Coronary artery (tissue), 2 donors: ENCODE results near the gene SRL.
"Not testable (repeated sequence)": the region's sequence is repeated elsewhere in the genome, so short reads cannot be mapped to it uniquely, and the experiment has no call there.

Experiments
- DNase-seq: peaks from one replicate; pipeline ENCODE4 v3.0.0-alpha.2; 2017; ENCODE audit warnings: low spot score
- H3K27ac ChIP-seq, 2 donors: fragments of 200-600 bp; sonication (generic); one replicate each; pipeline ENCODE4 v1.5.1; 2016 to 2019
- H3K4me3 ChIP-seq: fragments of 200-600 bp; sonication (generic); 2 replicates; pipeline ENCODE4 v1.5.1; 2016; ENCODE audit warnings: mild to moderate bottlenecking, moderate library complexity
- CTCF ChIP-seq: fragments of 200-600 bp; sonication (generic); IDR thresholded peaks from one replicate; pipeline ENCODE4 v1.5.1; 2019; ENCODE audit warnings: antibody characterized with exemption

Gene SRL

GRCh38 chr16:4261557-4262172 is 19.8 kb upstream of the SRL start:
- DNase-seq: no peak
- TF ChIP-seq CTCF: peak; percentile 51
- no peak overlapping the region for H3K4me3 ChIP-seq
- H3K27ac ChIP-seq: no peak overlapping the region

GRCh38 chr16:4260360-4260759 is 18.5 kb upstream of the SRL start:
- H3K27ac ChIP-seq: no peak overlapping the region
- no peak for TF ChIP-seq CTCF
- no peak for DNase-seq
- no peak overlapping the region for H3K4me3 ChIP-seq

- H3K4me3 ChIP-seq: no peak overlapping the region
- no peak overlapping the region for H3K27ac ChIP-seq
- TF ChIP-seq CTCF: no peak
- no peak for DNase-seq
Observed at GRCh38 chr16:4257646-4258556, 16.0 kb upstream of the SRL start.

GRCh38 chr16:4253394-4254150 is 11.7 kb upstream of the SRL start:
- Histone ChIP-seq H3K27ac (peak overlapping the region; percentile 77 to 94), H3K4me3 (peak overlapping the region; percentile 72)
- DNase-seq: peak; percentile 100
- no peak for TF ChIP-seq CTCF

DNA sequence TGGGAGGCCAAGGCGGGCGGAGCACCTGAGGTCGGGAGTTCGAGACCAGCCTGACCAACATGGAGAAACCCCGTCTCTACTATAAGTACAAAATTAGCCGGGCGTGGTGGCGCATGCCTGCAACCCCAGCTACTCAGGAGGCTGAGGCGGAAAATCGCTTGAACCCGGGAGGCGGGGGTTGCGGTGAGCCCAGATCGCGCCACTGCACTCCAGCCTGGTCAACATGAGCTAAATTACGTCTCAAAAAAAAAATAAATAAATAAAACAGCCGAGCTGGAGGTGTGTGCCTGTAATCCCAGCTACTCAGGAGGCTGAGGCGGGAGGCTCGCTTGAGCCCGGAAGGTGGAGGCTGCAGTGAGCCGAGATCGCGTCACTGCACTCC is 11.1 kb upstream of the SRL start:
- peak overlapping the region; percentile 77 to 94 for H3K27ac ChIP-seq
- DNase-seq: not testable (repeated sequence)
- H3K4me3 ChIP-seq: peak overlapping the region; percentile 72

- Histone ChIP-seq H3K4me3 (no peak overlapping the region), H3K27ac (no peak overlapping the region)
- no peak for DNase-seq
- no peak for TF ChIP-seq CTCF
Observed at GRCh38 chr16:4249530-4250308, 7.8 kb upstream of the SRL start.

DNA sequence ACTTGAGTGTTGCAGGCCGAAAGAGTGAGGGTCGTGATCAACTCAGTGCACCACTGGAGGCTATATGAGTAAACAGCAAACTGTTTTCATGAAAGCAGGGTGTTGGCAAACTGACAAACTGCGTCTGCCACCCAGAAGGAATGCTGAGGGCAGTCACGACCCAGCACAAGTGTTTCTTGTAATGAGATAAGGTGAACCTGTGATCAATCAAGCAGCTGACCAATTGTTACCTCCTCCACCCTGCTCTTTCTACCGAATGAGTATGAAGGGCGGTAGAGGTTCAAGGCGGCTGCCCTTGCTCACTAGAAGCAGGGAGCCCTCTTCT is 5.5 kb upstream of the SRL start:
- no peak overlapping the region for H3K27ac ChIP-seq

More for the DNA sequence above, 5.5 kb upstream of the SRL start:
- no peak overlapping the region for H3K4me3 ChIP-seq
- no peak for DNase-seq
- no peak for TF ChIP-seq CTCF
